ENCODE measurements around the gene CHMP6.

The CHMP6 gene

DNA sequence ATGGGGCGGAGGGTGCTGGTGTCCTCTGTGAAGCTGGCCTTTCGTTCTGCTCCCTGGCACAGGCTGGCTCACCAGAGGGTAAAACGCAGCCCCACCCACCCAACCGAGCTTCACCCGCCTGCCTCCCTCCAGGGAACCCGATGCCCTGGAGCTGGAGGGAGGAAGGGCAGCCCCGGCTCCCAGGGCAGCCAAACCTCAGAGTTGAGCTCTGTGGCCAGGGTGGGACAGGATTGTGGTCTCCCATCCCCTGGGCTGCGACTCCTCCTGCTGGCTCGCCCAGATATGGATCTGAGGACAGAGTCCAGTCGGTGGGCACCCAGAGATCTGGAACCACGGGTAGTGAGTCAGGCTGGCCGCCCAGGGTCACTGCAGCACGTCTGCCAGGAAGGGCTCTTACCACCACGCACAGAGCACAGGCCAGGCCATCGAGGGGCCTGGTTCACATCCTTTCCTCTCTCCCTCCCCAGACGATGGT, 42.6 kb upstream of the CHMP6 start:
- Histone ChIP-seq H3K9me3 (ENCODE audit: control insufficient read depth in 5 of 5, low read length in 5 of 5) (peaks cover 0 to 6% (median 0%) of the 10 kb centered on the region in 5 donors), H3K36me3 (ENCODE audit: control insufficient read depth in 5 of 5, insufficient read depth in 5 of 5, low read length in 5 of 5) (peaks cover 0 to 74% (median 50%) of the 10 kb centered on the region in 5 donors), H3K27ac (ENCODE audit: low read depth, low read length) (no peak overlapping the region)

DNA sequence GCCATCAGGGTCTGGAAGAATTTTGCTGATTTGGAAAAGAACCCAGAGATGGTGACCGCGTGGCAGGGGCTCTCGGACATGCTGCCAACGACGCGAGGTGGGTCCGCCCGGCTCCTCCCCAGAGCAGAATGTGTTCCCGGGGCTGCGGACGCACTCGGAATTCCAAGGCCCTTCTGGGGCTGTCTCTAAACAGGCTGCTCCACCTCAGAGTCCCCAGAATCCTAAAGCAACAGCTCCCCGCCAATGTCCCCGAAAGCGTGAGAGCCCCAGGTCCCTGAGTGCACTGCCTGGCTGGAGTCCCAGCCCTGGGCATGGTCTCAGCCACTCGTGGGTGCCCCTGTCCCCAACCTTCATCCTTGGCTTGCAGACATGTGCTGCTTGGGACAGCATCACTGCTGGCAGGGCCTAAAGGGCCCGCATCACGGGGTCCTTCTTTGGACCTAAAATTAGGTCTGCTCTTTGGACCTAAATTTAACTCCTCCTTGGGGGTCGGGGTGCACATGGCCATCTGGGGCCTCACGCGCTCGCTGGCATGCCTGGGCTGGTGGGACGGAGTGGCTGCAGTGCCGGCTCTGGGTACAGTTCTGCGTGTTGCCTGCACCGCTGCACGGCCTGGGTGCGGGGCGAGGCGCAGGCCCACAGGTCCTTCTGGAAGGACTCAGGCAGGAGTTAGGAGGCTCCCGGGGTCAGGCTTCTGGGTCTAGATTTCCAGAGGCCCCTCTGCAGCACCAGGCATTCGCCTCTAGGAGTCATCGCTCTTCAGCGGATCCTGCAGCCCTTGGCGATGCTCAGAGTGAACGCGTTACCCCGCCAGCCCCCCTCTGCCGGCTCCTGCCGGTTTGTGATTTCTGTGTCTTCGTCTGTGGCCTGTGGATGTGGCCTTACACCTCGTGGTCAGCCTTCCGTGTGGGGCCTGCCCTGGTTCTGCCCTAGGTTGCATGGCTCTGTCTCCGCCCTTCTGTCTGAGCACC, 41.9 kb upstream of the CHMP6 start:
- Histone ChIP-seq H3K27ac (ENCODE audit: low read depth, low read length) (no peak overlapping the region), H3K36me3 (ENCODE audit: control insufficient read depth in 5 of 5, insufficient read depth in 5 of 5, low read length in 5 of 5) (peaks cover 0 to 74% (median 50%) of the 10 kb centered on the region in 5 donors), H3K4me3 (ENCODE audit: low read depth in 1 of 5, low read length in 5 of 5) (no peak overlapping the region)

More for the DNA sequence above, 42.6 kb upstream of the CHMP6 start:
- Histone ChIP-seq H3K27me3 (ENCODE audit: control insufficient read depth in 5 of 5, insufficient read depth in 4 of 5, low read length in 5 of 5) (no peaks in the 10 kb centered on the region), H3K4me1 (ENCODE audit: control insufficient read depth in 5 of 5, insufficient read depth in 5 of 5, low read length in 5 of 5) (peaks cover 0 to 2% (median 0%) of the 10 kb centered on the region in 5 donors), H3K9ac (ENCODE audit: low read length in 5 of 5) (no peak overlapping the region), H3K4me3 (ENCODE audit: low read depth in 1 of 5, low read length in 5 of 5) (no peak overlapping the region)

DNA sequence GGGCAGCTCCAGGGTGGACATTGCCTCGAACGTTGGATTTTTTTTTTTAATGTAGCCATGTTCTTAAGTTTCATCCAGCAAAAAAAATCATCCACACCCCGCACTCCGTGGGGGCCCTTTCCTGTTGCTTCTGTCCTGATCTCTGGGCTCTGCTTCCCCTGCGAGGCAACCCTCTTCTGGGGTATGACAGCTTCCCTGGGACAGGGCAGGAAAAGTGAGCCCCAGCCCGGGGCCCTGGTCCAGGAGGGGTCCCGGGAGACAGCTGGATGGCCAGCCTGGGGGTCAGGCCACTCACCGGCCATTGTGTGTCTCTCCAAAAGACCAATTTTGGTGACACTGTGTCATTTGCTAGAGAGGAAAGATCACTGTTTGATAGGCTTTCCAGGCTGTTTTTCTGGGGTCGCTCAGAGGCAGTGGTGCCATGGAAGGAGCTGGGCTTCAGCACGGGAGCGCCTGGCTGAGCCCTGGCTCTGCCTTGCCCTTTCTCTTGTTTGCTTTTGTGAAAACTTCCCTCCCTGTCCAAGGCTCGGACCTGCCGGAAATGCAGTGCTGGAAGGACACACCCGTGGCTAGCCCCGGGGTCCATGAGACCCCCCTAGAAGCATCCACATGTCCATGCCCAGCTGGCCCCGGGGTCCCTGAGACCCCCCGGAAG, 41.0 kb upstream of the CHMP6 start:
- Histone ChIP-seq H3K4me3 (ENCODE audit: low read depth in 1 of 5, low read length in 5 of 5) (no peak overlapping the region), H3K27me3 (ENCODE audit: control insufficient read depth in 5 of 5, insufficient read depth in 4 of 5, low read length in 5 of 5) (no peaks in the 10 kb centered on the region), H3K9ac (ENCODE audit: low read length in 5 of 5) (no peak overlapping the region), H3K9me3 (ENCODE audit: control insufficient read depth in 5 of 5, low read length in 5 of 5) (peaks cover 0 to 6% (median 0%) of the 10 kb centered on the region in 5 donors), H3K4me1 (ENCODE audit: control insufficient read depth in 5 of 5, insufficient read depth in 5 of 5, low read length in 5 of 5) (peaks cover 0 to 3% (median 0%) of the 10 kb centered on the region in 5 donors), H3K27ac (ENCODE audit: low read depth, low read length) (no peak overlapping the region), H3K36me3 (ENCODE audit: control insufficient read depth in 5 of 5, insufficient read depth in 5 of 5, low read length in 5 of 5) (peaks cover 0 to 79% (median 53%) of the 10 kb centered on the region in 5 donors)

More for the DNA sequence above, 41.9 kb upstream of the CHMP6 start:
- Histone ChIP-seq H3K9me3 (ENCODE audit: control insufficient read depth in 5 of 5, low read length in 5 of 5) (peaks cover 0 to 6% (median 0%) of the 10 kb centered on the region in 5 donors), H3K27me3 (ENCODE audit: control insufficient read depth in 5 of 5, insufficient read depth in 4 of 5, low read length in 5 of 5) (no peaks in the 10 kb centered on the region), H3K4me1 (ENCODE audit: control insufficient read depth in 5 of 5, insufficient read depth in 5 of 5, low read length in 5 of 5) (peaks cover 0 to 2% (median 0%) of the 10 kb centered on the region in 5 donors), H3K9ac (ENCODE audit: low read length in 5 of 5) (no peak overlapping the region)

DNA sequence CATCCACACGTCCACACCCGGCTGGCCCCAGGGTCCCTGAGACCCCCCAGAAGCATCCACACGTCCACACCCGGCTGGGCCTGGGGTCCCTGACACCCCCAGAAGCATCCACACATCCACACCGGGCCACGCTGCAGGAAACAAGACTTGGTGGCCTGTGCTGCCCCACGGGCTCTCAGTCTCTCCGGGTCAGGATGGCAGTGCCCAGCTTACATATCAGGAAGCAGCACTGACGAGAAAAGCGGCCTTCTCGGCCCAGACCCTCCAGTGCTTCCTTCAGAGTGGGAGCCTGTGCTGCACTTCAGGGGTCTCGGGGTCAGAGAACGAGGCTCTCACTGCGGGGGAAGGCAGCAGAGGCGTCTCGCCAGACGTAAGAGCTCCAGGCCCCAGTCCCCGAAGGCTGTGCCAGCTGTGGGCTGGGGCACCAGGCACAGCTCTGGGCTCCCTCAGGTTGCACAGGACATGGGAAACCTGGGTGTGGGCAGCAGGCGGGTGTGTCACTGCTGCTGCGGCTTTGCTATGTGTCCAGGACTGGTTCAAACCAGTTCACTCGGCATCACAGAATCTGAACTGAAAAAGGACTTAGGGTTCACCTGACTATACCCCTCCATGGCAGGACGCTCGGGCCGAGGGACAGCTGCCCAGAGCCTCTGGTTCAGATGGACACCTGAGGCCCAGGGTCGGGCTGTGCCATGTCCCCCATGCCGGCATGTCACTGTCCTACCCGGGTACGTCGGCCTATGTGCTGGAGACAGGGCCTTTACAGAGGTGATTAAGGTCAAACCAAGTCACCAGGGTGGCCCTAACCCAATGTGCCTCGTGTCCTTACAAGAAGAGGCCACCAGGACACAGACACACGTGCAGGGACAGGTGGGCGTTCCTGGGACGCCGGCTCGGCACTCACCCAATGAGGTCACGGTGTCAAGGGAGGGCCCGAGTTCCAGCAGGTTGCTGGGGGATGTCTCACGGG, 40.2 kb upstream of the CHMP6 start:
- no peak overlapping the region for H3K9ac ChIP-seq (ENCODE audit: low read length in 5 of 5)
- H3K9me3 ChIP-seq (ENCODE audit: control insufficient read depth in 5 of 5, low read length in 5 of 5) = peaks cover 0 to 3% (median 0%) of the 10 kb centered on the region in 5 donors
- H3K36me3 ChIP-seq (ENCODE audit: control insufficient read depth in 5 of 5, insufficient read depth in 5 of 5, low read length in 5 of 5) = peaks cover 0 to 71% (median 47%) of the 10 kb centered on the region in 5 donors
- H3K4me1 ChIP-seq (ENCODE audit: control insufficient read depth in 5 of 5, insufficient read depth in 5 of 5, low read length in 5 of 5) = peaks cover 0 to 8% (median 0%) of the 10 kb centered on the region in 5 donors
- H3K27me3 ChIP-seq (ENCODE audit: control insufficient read depth in 5 of 5, insufficient read depth in 4 of 5, low read length in 5 of 5) = no peaks in the 10 kb centered on the region
- no peak overlapping the region for H3K4me3 ChIP-seq (ENCODE audit: low read depth in 1 of 5, low read length in 5 of 5)
- H3K27ac ChIP-seq (ENCODE audit: low read depth, low read length) = no peak overlapping the region

DNA sequence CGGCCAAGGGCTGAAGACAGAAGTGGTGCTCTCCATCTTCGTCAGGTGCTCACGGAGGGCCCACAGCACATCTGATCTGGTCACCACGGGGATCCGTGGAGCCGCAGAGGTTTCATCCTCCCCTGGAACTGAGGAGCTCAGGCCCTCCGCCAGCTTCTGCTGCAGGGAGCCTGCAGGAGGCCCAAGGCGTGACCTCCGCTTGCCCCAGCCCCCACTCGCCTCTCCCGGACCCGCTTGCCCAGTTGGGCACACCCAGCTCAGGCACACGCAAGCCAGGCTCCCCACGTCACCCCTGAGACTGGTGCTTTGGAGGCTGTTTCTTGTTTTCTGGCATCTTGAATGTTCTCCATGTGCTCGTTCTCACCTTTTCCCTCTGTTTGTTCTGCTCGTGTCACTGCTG, 39.4 kb upstream of the CHMP6 start:
- H3K4me3 ChIP-seq (ENCODE audit: low read depth in 1 of 5, low read length in 5 of 5) = no peak overlapping the region
- H3K4me1 ChIP-seq (ENCODE audit: control insufficient read depth in 5 of 5, insufficient read depth in 5 of 5, low read length in 5 of 5) = peaks cover 0 to 11% (median 0%) of the 10 kb centered on the region in 5 donors
- no peaks in the 10 kb centered on the region for H3K9me3 ChIP-seq (ENCODE audit: control insufficient read depth in 5 of 5, low read length in 5 of 5)
- H3K27ac ChIP-seq (ENCODE audit: low read depth, low read length) = no peak overlapping the region
- no peak overlapping the region for H3K9ac ChIP-seq (ENCODE audit: low read length in 5 of 5)
- peaks cover 0 to 62% (median 38%) of the 10 kb centered on the region in 5 donors for H3K36me3 ChIP-seq (ENCODE audit: control insufficient read depth in 5 of 5, insufficient read depth in 5 of 5, low read length in 5 of 5)
- H3K27me3 ChIP-seq (ENCODE audit: control insufficient read depth in 5 of 5, insufficient read depth in 4 of 5, low read length in 5 of 5) = no peaks in the 10 kb centered on the region

GRCh38 chr17:80953471-80954315, 37.9 kb upstream of the CHMP6 start:
- Histone ChIP-seq H3K36me3 (ENCODE audit: control insufficient read depth in 5 of 5, insufficient read depth in 5 of 5, low read length in 5 of 5) (peaks cover 0 to 51% (median 33%) of the 10 kb centered on the region in 5 donors), H3K27ac (ENCODE audit: low read depth, low read length) (no peak overlapping the region), H3K9me3 (ENCODE audit: control insufficient read depth in 5 of 5, low read length in 5 of 5) (no peaks in the 10 kb centered on the region), H3K4me1 (ENCODE audit: control insufficient read depth in 5 of 5, insufficient read depth in 5 of 5, low read length in 5 of 5) (peaks cover 0 to 12% (median 2%) of the 10 kb centered on the region in 5 donors), H3K27me3 (ENCODE audit: control insufficient read depth in 5 of 5, insufficient read depth in 4 of 5, low read length in 5 of 5) (no peaks in the 10 kb centered on the region), H3K9ac (ENCODE audit: low read length in 5 of 5) (no peak overlapping the region), H3K4me3 (ENCODE audit: low read depth in 1 of 5, low read length in 5 of 5) (no peak overlapping the region)

DNA sequence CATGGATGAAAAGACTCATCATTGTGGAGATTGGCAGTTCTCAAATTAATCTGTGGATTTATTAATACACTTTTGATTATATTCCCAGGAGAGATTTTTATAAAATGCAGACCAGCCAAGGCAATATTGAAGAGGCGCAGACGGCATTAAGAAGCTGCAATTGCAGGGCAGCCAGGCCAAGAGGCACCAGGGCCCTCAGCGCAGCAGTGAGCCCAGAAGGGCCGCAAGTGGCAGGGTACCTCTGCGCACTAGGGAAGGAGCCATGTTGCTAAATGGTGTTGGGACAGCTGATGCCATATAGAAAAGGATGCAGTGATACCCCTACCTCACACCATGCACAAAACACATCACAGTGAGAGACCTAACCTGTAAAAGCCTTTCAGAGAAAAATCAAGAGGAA, 36.6 kb upstream of the CHMP6 start:
- no peak overlapping the region for H3K9ac ChIP-seq (ENCODE audit: low read length in 5 of 5)
- H3K9me3 ChIP-seq (ENCODE audit: control insufficient read depth in 5 of 5, low read length in 5 of 5) = no peaks in the 10 kb centered on the region
- peaks cover 7 to 26% (median 15%) of the 10 kb centered on the region in 5 donors for H3K4me1 ChIP-seq (ENCODE audit: control insufficient read depth in 5 of 5, insufficient read depth in 5 of 5, low read length in 5 of 5)
- H3K27ac ChIP-seq (ENCODE audit: low read depth, low read length) = no peak overlapping the region
- no peak overlapping the region for H3K4me3 ChIP-seq (ENCODE audit: low read depth in 1 of 5, low read length in 5 of 5)
- H3K36me3 ChIP-seq (ENCODE audit: control insufficient read depth in 5 of 5, insufficient read depth in 5 of 5, low read length in 5 of 5) = peaks cover 0 to 39% (median 23%) of the 10 kb centered on the region in 5 donors
- no peaks in the 10 kb centered on the region for H3K27me3 ChIP-seq (ENCODE audit: control insufficient read depth in 5 of 5, insufficient read depth in 4 of 5, low read length in 5 of 5)

DNA sequence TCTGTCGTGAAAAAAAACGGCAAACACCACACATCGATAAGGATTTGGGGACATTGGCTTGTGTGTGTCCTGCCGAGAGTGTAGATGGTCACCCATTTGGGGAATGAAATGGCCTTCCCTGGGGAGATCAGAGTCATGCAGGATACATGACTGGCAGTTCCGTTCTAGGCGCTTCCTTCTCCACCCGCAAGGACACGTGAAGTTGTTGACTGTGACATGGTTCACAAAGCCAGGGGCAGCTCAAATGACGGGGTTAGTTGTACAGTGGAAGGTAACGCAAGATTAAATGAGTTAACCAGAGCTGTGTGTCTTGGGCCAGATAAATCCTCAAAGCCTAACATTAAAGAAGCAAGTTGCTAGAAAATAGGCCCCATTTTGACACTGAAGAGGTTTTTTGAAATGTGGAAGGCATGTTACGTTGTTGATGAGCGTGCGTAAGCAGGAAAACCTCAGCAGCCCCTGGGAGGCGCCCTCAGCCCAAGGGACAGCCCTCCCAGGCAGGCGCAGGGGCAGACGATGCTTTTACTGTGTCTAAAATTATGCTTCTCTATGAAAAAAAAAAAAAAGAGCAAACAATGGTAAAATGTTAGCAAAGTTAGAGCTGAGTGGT, 35.9 kb upstream of the CHMP6 start:
- no peaks in the 10 kb centered on the region for H3K9me3 ChIP-seq (ENCODE audit: control insufficient read depth in 5 of 5, low read length in 5 of 5)
- H3K4me1 ChIP-seq (ENCODE audit: control insufficient read depth in 5 of 5, insufficient read depth in 5 of 5, low read length in 5 of 5) = peaks cover 7 to 33% (median 22%) of the 10 kb centered on the region in 5 donors
- no peak overlapping the region for H3K4me3 ChIP-seq (ENCODE audit: low read depth in 1 of 5, low read length in 5 of 5)
- H3K27ac ChIP-seq (ENCODE audit: low read depth, low read length) = no peak overlapping the region
- peaks cover 0 to 32% (median 20%) of the 10 kb centered on the region in 5 donors for H3K36me3 ChIP-seq (ENCODE audit: control insufficient read depth in 5 of 5, insufficient read depth in 5 of 5, low read length in 5 of 5)
- no peak overlapping the region for H3K9ac ChIP-seq (ENCODE audit: low read length in 5 of 5)
- no peaks in the 10 kb centered on the region for H3K27me3 ChIP-seq (ENCODE audit: control insufficient read depth in 5 of 5, insufficient read depth in 4 of 5, low read length in 5 of 5)
